Loucy (cell line): ENCODE results near the gene PEG3.

Experiments
- H2AFZ ChIP-seq: fragments of 200-600 bp; sonication (generic); 2 replicates; pipeline ENCODE4 v1.6.0; 2016; ENCODE audit warnings: antibody characterized with exemption, mild to moderate bottlenecking, low read length, moderate library complexity
- H3F3A ChIP-seq: fragments of 200-600 bp; 2 replicates; pipeline ENCODE4 v1.6.0; 2016; ENCODE audit warnings: antibody characterized with exemption, low read depth, mild to moderate bottlenecking
- H3K27me3 ChIP-seq: fragments of 200-600 bp; sonication (generic); 2 replicates; pipeline ENCODE4 v1.6.1; 2014; ENCODE audit warnings: low read length, mild to moderate bottlenecking; ENCODE audit not compliant: insufficient read depth, poor library complexity, severe bottlenecking
- H3K36me3 ChIP-seq: fragments of 200-600 bp; sonication (generic); 2 replicates; pipeline ENCODE4 v1.6.1; 2016; ENCODE audit warnings: low read length; ENCODE audit not compliant: insufficient read depth
- H3K4me1 ChIP-seq: fragments of 200-600 bp; sonication (generic); 2 replicates; pipeline ENCODE4 v1.5.1; 2014; ENCODE audit warnings: low read length, mild to moderate bottlenecking; ENCODE audit not compliant: insufficient read depth, poor library complexity, severe bottlenecking
- H3K4me2 ChIP-seq: fragments of 200-600 bp; sonication (generic); 2 replicates; pipeline ENCODE4 v1.6.0; 2014; ENCODE audit warnings: antibody characterized with exemption, low read length, low read depth, mild to moderate bottlenecking; ENCODE audit not compliant: poor library complexity, severe bottlenecking
- H3K4me3 ChIP-seq: fragments of 200-600 bp; sonication (generic); 2 replicates; pipeline ENCODE4 v1.5.1; 2014; ENCODE audit warnings: low read length, mild to moderate bottlenecking, mixed read lengths; ENCODE audit not compliant: poor library complexity, severe bottlenecking
- H3K79me2 ChIP-seq: fragments of 200-600 bp; sonication (generic); 2 replicates; pipeline ENCODE4 v1.6.1; 2014; ENCODE audit warnings: low read length; ENCODE audit not compliant: insufficient read depth
- H3K9ac ChIP-seq: fragments of 200-600 bp; sonication (generic); 2 replicates; pipeline ENCODE4 v1.6.0; 2014; ENCODE audit warnings: mild to moderate bottlenecking, low read depth, low read length, moderate library complexity; ENCODE audit not compliant: poor library complexity, severe bottlenecking
- H3K9me2 ChIP-seq: fragments of 200-600 bp; sonication (generic); replicated peaks from 2 replicates; pipeline ENCODE4 v1.6.1; 2016; ENCODE audit warnings: low read depth, low read length, mixed read lengths
- H3K9me3 ChIP-seq: fragments of 200-600 bp; sonication (generic); 2 replicates; pipeline ENCODE4 v1.6.1; 2014; ENCODE audit warnings: mild to moderate bottlenecking, antibody characterized with exemption, low read length, low read depth; ENCODE audit not compliant: insufficient read depth
- H4K20me1 ChIP-seq: fragments of 200-600 bp; sonication (generic); 2 replicates; pipeline ENCODE4 v1.6.0; 2014; ENCODE audit warnings: antibody characterized with exemption, low read length, mild to moderate bottlenecking; ENCODE audit not compliant: insufficient read depth, poor library complexity, severe bottlenecking
- EZH2phosphoT487 ChIP-seq: fragments of 200-600 bp; IDR thresholded peaks from 2 replicates; pipeline ENCODE4 v1.6.1; 2018; ENCODE audit warnings: antibody characterized with exemption, mild to moderate bottlenecking, moderate library complexity, borderline replicate concordance
- TF ChIP-seq, protein P1 (sequence below): fragments of 200-600 bp; sonication (generic); conservative IDR thresholded peaks from 2 replicates; pipeline ENCODE4 v1.5.1; 2014; ENCODE audit warnings: mild to moderate bottlenecking, antibody characterized with exemption, low read length

The PEG3 gene

DNA sequence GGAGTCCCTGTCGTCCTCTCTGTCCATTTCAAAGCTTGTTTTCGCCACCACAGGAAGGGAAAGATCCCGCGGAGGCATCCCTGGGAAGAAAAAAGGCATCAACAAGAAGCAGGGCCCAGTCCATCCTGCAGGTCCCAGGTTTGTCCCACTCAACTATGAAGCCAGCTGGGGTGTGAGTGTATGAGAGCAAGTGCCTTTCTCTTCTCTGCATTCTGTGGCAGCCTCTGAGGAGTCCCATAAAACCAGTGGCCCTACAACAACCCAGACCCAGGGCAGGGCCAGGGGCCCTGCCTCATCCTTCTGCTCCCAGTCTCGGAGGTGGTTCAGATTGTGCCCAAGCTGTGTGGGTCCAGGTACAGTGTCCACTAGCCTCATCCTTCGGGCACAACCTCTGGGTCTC lies 18.9 kb downstream of the PEG3 start:
- H3K4me3 ChIP-seq = no peak overlapping the region
- H3K36me3 ChIP-seq = no peaks in the 10 kb centered on the region
- no peaks in the 10 kb centered on the region for H3K27me3 ChIP-seq
- no peaks in the 10 kb centered on the region for H3K9me2 ChIP-seq
- no peak overlapping the region for H2AFZ ChIP-seq
- no peak overlapping the region for H3K4me2 ChIP-seq
- peaks cover 12% of the 10 kb centered on the region; the same call in 1 of the 2 replicates for H3K9me3 ChIP-seq
- no peak for TF ChIP-seq EZH2phosphoT487
- TF ChIP-seq, protein P1, sequence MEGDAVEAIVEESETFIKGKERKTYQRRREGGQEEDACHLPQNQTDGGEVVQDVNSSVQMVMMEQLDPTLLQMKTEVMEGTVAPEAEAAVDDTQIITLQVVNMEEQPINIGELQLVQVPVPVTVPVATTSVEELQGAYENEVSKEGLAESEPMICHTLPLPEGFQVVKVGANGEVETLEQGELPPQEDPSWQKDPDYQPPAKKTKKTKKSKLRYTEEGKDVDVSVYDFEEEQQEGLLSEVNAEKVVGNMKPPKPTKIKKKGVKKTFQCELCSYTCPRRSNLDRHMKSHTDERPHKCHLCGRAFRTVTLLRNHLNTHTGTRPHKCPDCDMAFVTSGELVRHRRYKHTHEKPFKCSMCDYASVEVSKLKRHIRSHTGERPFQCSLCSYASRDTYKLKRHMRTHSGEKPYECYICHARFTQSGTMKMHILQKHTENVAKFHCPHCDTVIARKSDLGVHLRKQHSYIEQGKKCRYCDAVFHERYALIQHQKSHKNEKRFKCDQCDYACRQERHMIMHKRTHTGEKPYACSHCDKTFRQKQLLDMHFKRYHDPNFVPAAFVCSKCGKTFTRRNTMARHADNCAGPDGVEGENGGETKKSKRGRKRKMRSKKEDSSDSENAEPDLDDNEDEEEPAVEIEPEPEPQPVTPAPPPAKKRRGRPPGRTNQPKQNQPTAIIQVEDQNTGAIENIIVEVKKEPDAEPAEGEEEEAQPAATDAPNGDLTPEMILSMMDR = no peak
- H3F3A ChIP-seq = no peaks in the 10 kb centered on the region
- no peaks in the 10 kb centered on the region for H4K20me1 ChIP-seq
- no peak overlapping the region for H3K9ac ChIP-seq
- no peaks in the 10 kb centered on the region for H3K79me2 ChIP-seq
- H3K4me1 ChIP-seq = no peaks in the 10 kb centered on the region

DNA sequence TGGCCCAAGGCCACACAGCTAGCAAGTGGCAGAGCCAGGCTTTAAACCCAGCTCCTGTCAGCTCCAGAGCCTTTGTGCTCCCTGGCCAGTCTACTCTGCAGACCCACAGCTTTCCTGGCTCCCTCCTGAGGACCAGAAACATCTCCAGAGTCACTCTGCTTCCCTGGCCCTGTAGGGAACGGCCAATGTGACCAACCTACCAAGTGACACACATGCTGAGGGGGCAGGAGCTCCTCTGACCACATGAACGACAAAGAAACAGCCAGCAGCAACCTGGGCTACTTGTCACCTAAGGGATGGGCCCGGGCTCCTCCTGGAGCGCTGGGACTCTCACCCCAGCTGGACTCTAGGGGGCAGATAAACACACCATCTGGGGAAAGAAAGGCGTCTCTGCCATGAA lies 19.3 kb downstream of the PEG3 start:
- H3K36me3 ChIP-seq = no peaks in the 10 kb centered on the region
- H3K4me2 ChIP-seq = no peak overlapping the region
- H2AFZ ChIP-seq = no peak overlapping the region
- peaks cover 12% of the 10 kb centered on the region; the same call in 1 of the 2 replicates for H3K9me3 ChIP-seq
- H3K4me3 ChIP-seq = no peak overlapping the region
- H3K9me2 ChIP-seq = no peaks in the 10 kb centered on the region
- no peak overlapping the region for H3K9ac ChIP-seq
- H3K27me3 ChIP-seq = no peaks in the 10 kb centered on the region
- H3K79me2 ChIP-seq = no peaks in the 10 kb centered on the region
- H4K20me1 ChIP-seq = no peaks in the 10 kb centered on the region
- no peaks in the 10 kb centered on the region for H3K4me1 ChIP-seq
- no peak for TF ChIP-seq EZH2phosphoT487
- TF ChIP-seq, protein P1 = no peak
- H3F3A ChIP-seq = no peaks in the 10 kb centered on the region

DNA sequence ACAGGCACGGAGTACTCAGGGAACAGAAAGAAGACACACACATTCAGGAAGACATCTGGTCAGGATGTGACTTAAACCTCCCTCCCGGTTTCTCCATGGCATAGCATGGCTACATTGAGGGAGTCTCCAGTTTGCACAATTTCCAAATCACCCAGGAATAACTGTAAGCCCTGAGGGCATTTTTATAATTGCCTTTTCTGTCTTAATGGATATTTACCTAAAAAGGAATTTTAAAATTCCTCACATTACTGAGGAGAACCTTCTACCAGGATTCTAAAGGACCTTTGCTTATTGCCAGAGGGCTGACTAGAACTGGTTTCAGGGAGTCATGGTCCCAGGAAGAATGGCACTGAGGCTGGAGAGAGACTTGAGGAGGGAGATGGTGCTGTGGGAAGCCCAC lies 21.4 kb downstream of the PEG3 start:
- H3K4me2 ChIP-seq = no peak overlapping the region
- H3K4me3 ChIP-seq = no peak overlapping the region
- no peak overlapping the region for H2AFZ ChIP-seq
- peaks cover 22% of the 10 kb centered on the region; the same call in 1 of the 2 replicates for H3K9me3 ChIP-seq
- H3K79me2 ChIP-seq = no peaks in the 10 kb centered on the region
- H3K4me1 ChIP-seq = no peaks in the 10 kb centered on the region
- no peaks in the 10 kb centered on the region for H3K9me2 ChIP-seq
- H3K36me3 ChIP-seq = no peaks in the 10 kb centered on the region
- H4K20me1 ChIP-seq = no peaks in the 10 kb centered on the region
- no peaks in the 10 kb centered on the region for H3K27me3 ChIP-seq
- no peak overlapping the region for H3K9ac ChIP-seq
- no peak for TF ChIP-seq EZH2phosphoT487
- TF ChIP-seq, protein P1 = no peak
- no peaks in the 10 kb centered on the region for H3F3A ChIP-seq
